GM23338 (cell line): ENCODE measurements around the gene SPATA20. TPM values are rescaled to one million over a fixed set of nuclear protein-coding genes. Genes with fewer than 3 reads are reported as not detected.
A peak's percentile ranks its signal among the peaks of the same experiment; 100 is the strongest.

Experiments
- ATAC-seq: fragments of 200-7000 bp; cut with Tn5 transposase; 3 replicates; pipeline ENCODE4 v1.9.1; 2020
- DNase-seq: peaks from one replicate; pipeline ENCODE4 v3.0.0-alpha.2; 2015; ENCODE audit warnings: low spot score
- H2AFZ ChIP-seq: fragments of 200-600 bp; sonication (generic); 2 replicates; pipeline ENCODE4 v1.8.0; 2016; ENCODE audit warnings: antibody characterized with exemption, mild to moderate bottlenecking, moderate library complexity
- H3F3A ChIP-seq: fragments of 200-600 bp; sonication (generic); replicated peaks from 2 replicates; pipeline ENCODE4 v1.8.0; 2017; ENCODE audit warnings: antibody characterized with exemption, mixed run types, low read depth
- H3K27ac ChIP-seq: fragments of 200-600 bp; sonication (generic); 2 replicates; pipeline ENCODE4 v1.6.1; 2016; ENCODE audit warnings: low read depth
- H3K27me3 ChIP-seq: fragments of 200-600 bp; sonication (generic); 2 replicates; pipeline ENCODE4 v1.8.0; 2016; ENCODE audit warnings: mild to moderate bottlenecking, mixed run types, moderate library complexity; ENCODE audit not compliant: insufficient read depth
- H3K36me3 ChIP-seq: fragments of 200-600 bp; sonication (generic); 2 replicates; pipeline ENCODE4 v1.8.0; 2016; ENCODE audit warnings: mild to moderate bottlenecking; ENCODE audit not compliant: insufficient read depth
- H3K4me1 ChIP-seq: fragments of 200-600 bp; sonication (generic); 2 replicates; pipeline ENCODE4 v1.8.0; 2016; ENCODE audit warnings: mild to moderate bottlenecking, moderate library complexity; ENCODE audit not compliant: insufficient read depth
- H3K4me2 ChIP-seq: fragments of 200-600 bp; sonication (generic); 2 replicates; pipeline ENCODE4 v1.7.1; 2017; ENCODE audit warnings: mixed run types
- H3K4me3 ChIP-seq: fragments of 200-600 bp; sonication (generic); 2 replicates; pipeline ENCODE4 v1.6.1; 2016; ENCODE audit warnings: mixed run types
- H3K79me2 ChIP-seq: fragments of 200-600 bp; sonication (generic); replicated peaks from 2 replicates; pipeline ENCODE4 v1.8.0; 2017; ENCODE audit warnings: mild to moderate bottlenecking; ENCODE audit not compliant: insufficient read depth
- H3K9me2 ChIP-seq: fragments of 200-600 bp; sonication (generic); 2 replicates; pipeline ENCODE4 v1.8.0; 2017; ENCODE audit not compliant: insufficient read depth
- H4K20me1 ChIP-seq: fragments of 200-600 bp; sonication (generic); replicated peaks from 2 replicates; pipeline ENCODE4 v1.8.0; 2017; ENCODE audit warnings: mild to moderate bottlenecking; ENCODE audit not compliant: insufficient read depth
- H3K27ac Mint-ChIP-seq: 2 replicates; pipeline ENCODE4 v1.8.0; 2020; ENCODE audit warnings: inconsistent platforms, mild to moderate bottlenecking, moderate library complexity, mixed read lengths
- H3K27me3 Mint-ChIP-seq: 3 replicates; pipeline ENCODE4 v1.8.0; 2022; ENCODE audit warnings: low read depth, mild to moderate bottlenecking, moderate library complexity, mixed read lengths, inconsistent platforms; ENCODE audit not compliant: insufficient read depth, poor library complexity
- H3K36me3 Mint-ChIP-seq: 3 replicates; pipeline ENCODE4 v1.8.0; 2021; ENCODE audit warnings: low read depth, mild to moderate bottlenecking, inconsistent platforms, moderate library complexity, mixed read lengths
- H3K4me1 Mint-ChIP-seq: 3 replicates; pipeline ENCODE4 v1.8.0; 2020; ENCODE audit warnings: mild to moderate bottlenecking, inconsistent platforms, mixed read lengths
- H3K4me3 Mint-ChIP-seq: 3 replicates; pipeline ENCODE4 v1.8.0; 2021; ENCODE audit warnings: moderate library complexity, mild to moderate bottlenecking, inconsistent platforms, mixed read lengths
- H3K9me3 Mint-ChIP-seq: 3 replicates; pipeline ENCODE4 v1.8.0; 2020; ENCODE audit warnings: moderate library complexity, mild to moderate bottlenecking, inconsistent platforms, mixed read lengths
- JUNB ChIP-seq: IDR thresholded peaks from one replicate; pipeline ENCODE4 v1.6.1; 2016; ENCODE audit warnings: antibody characterized with exemption; ENCODE audit not compliant: unreplicated experiment
- ZNF114 ChIP-seq: fragments of 250-450 bp; sonication (Bioruptor Pico); IDR thresholded peaks from 2 replicates; pipeline ENCODE4 v1.5.0; 2020; ENCODE audit warnings: mild to moderate bottlenecking, moderate library complexity
- ZNF331 ChIP-seq: fragments of 250-450 bp; sonication (Bioruptor Pico); IDR thresholded peaks from 2 replicates; pipeline ENCODE4 v1.5.0; 2020; ENCODE audit warnings: low read depth, mild to moderate bottlenecking, moderate library complexity
- ZNF462 ChIP-seq: fragments of 250-450 bp; sonication (Bioruptor Pico); IDR thresholded peaks from 2 replicates; pipeline ENCODE4 v1.5.0; 2020; ENCODE audit warnings: mild to moderate bottlenecking, moderate library complexity
- polyA plus RNA-seq: library from polyadenylated mRNA; unstranded; fragments of >200 nt; fragmentation: Nextera tagmentation; extraction: Ambion mirVana; gene quantifications from 2 replicates; pipeline ENCODE4 v1.2.1, GENCODE V29; 2016
- total RNA-seq: library from RNA; depleted of rRNA; stranded (reverse); fragments of >200 nt; shearing (Covaris generic); gene quantifications from 2 replicates; pipeline ENCODE4 v1.2.3, GENCODE V29; 2014
- TF ChIP-seq, protein P1 (sequence below), 2 experiments: fragments of 200-600 bp in 1 of 2; sonication (generic) in 1 of 2; conservative IDR thresholded peaks; 2 replicates each; pipeline versions ENCODE4 v1.5.1 to v1.6.1; 2016 to 2017; ENCODE audit warnings: antibody characterized with exemption in 2 of 2, low read depth in 2 of 2, mild to moderate bottlenecking in 2 of 2, moderate library complexity in 1 of 2
- TF ChIP-seq, protein P2 (sequence below): IDR thresholded peaks from 2 replicates; pipeline ENCODE4 v1.6.1; 2016; ENCODE audit warnings: antibody characterized with exemption

The SPATA20 gene
- total and polyA plus RNA-seq, 2 experiments from 2014 or later: 13.8 to 32.7 TPM

DNA sequence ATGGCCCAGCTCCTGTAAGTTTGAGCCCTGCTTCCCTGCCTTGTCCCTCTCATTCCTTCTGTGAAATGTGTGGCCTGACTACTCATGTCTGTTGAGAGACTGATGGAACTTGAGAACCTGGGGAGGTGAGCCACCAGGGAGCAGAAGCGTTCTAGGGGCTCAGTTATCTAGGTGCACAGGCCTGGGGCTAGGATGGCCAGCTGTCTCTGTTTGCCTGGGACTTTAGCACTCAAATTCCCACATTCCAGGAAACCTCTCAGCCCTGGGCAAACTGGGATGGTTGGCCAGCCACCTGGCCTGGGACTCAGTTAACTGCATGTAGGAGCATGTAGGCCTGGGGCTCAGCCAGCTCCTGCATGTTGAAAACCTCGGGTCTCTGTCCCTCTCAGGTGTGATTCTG is 23.8 kb upstream of the SPATA20 start:
- Histone ChIP-seq H3K27ac (no peak overlapping the region), H3K79me2 (no peaks in the 10 kb centered on the region), H3K4me3 (no peak overlapping the region), H4K20me1 (no peaks in the 10 kb centered on the region), H3K27me3 (no peaks in the 10 kb centered on the region), H3K9me2 (no peaks in the 10 kb centered on the region), H3F3A (no peaks in the 10 kb centered on the region), H3K4me2 (no peak overlapping the region), H3K4me1 (no peaks in the 10 kb centered on the region), H3K36me3 (no peaks in the 10 kb centered on the region), H2AFZ (no peak overlapping the region)
- no peak overlapping the region for H3K27ac Mint-ChIP-seq
- H3K27me3 Mint-ChIP-seq: peaks cover 9% of the 10 kb centered on the region
- DNase-seq: no peak
- TF ChIP-seq, protein P1, sequence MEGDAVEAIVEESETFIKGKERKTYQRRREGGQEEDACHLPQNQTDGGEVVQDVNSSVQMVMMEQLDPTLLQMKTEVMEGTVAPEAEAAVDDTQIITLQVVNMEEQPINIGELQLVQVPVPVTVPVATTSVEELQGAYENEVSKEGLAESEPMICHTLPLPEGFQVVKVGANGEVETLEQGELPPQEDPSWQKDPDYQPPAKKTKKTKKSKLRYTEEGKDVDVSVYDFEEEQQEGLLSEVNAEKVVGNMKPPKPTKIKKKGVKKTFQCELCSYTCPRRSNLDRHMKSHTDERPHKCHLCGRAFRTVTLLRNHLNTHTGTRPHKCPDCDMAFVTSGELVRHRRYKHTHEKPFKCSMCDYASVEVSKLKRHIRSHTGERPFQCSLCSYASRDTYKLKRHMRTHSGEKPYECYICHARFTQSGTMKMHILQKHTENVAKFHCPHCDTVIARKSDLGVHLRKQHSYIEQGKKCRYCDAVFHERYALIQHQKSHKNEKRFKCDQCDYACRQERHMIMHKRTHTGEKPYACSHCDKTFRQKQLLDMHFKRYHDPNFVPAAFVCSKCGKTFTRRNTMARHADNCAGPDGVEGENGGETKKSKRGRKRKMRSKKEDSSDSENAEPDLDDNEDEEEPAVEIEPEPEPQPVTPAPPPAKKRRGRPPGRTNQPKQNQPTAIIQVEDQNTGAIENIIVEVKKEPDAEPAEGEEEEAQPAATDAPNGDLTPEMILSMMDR (conservative IDR thresholded peaks at IDR 0.05; ENCODE audit: low read depth in 2 of 2): 0 out of 4 replicates have a peak, but pooled peaks of 1 of the 2 experiments have one; percentile 10
- no peak for TF ChIP-seq ZNF331 (CRISPR knock-in tag)
- H3K9me3 Mint-ChIP-seq: no peaks in the 10 kb centered on the region
- H3K36me3 Mint-ChIP-seq: no peaks in the 10 kb centered on the region
- ATAC-seq: no peak
- H3K4me1 Mint-ChIP-seq: peaks cover 9% of the 10 kb centered on the region
- no peak overlapping the region for H3K4me3 Mint-ChIP-seq

DNA sequence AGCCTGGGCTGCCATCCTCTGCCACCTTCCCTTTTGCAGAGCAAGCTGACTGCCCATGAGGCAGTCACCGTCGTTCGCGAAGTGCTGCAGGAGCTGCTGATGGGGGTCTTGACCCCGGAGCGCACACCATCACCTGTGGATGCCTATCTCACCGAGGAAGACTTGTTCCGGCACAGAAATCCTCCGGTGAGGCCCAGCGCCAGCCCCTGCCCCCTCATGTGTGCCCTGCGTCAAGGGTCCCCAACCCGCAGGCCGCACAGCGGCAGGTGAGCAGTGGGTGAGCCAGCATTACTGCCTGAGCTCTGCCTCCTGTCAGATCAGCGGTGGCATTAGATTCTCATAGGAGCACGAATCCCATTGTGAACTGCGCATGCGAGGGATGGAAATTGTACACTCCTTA is 22.1 kb upstream of the SPATA20 start:
- H2AFZ ChIP-seq: no peak overlapping the region
- no peaks in the 10 kb centered on the region for H3K79me2 ChIP-seq
- H3K4me2 ChIP-seq: no peak overlapping the region
- H3F3A ChIP-seq: no peaks in the 10 kb centered on the region
- DNase-seq (no peak), ATAC-seq (no peak)
- H3K36me3 ChIP-seq: no peaks in the 10 kb centered on the region
- no peaks in the 10 kb centered on the region for H3K27me3 ChIP-seq
- no peak for TF ChIP-seq ZNF331 (CRISPR knock-in tag)
- no peak for TF ChIP-seq JUNB
- no peaks in the 10 kb centered on the region for H3K4me1 ChIP-seq
- Mint-ChIP-seq H3K4me3 (no peak overlapping the region), H3K4me1 (peaks cover 3% of the 10 kb centered on the region; the same call in 1 of the 3 replicates), H3K9me3 (no peaks in the 10 kb centered on the region), H3K27me3 (peaks cover 7% of the 10 kb centered on the region), H3K27ac (no peak overlapping the region), H3K36me3 (no peaks in the 10 kb centered on the region; the same call in 2 of the 3 replicates)
- no peaks in the 10 kb centered on the region for H4K20me1 ChIP-seq
- H3K27ac ChIP-seq: no peak overlapping the region
- no peak overlapping the region for H3K4me3 ChIP-seq
- peaks cover under 1% of the 10 kb centered on the region; the same call in 1 of the 2 replicates for H3K9me2 ChIP-seq

DNA sequence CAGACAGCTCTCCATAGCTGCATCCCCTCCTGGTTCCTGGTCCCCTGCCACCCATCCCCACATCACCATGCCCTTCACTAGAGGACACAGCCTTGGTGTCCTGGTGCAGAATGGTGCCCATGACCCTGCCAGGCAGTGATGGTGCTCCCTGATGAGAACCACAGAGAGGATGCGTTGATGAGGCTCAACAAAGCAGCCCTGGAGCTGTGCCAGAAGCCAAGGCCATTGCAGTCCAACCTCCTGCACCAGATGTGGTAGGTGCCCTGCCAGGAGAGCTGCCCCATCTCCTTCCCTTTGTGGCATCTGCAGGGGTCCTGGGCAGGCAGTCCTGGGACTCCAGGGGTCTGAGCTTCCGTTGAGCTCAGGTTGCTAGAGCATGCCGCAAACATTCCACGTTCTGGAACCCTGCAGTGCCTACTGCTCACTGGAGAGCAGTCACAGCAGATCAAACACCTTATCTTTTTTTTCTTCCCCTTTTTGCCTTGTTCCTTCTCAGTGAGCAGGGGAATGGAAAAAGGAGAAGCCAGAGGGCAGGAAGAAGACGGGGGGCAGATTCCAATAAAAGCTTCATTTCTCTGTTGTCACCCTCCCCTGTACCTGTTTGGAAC is 19.7 kb upstream of the SPATA20 start:
- Mint-ChIP-seq H3K36me3 (no peaks in the 10 kb centered on the region; the same call in 2 of the 3 replicates), H3K9me3 (no peaks in the 10 kb centered on the region), H3K4me3 (no peak overlapping the region), H3K27me3 (peaks cover 16% of the 10 kb centered on the region), H3K27ac (no peak overlapping the region), H3K4me1 (peaks cover 12% of the 10 kb centered on the region; the same call in 2 of the 3 replicates)
- peaks cover 6% of the 10 kb centered on the region for H3K4me1 ChIP-seq
- no peaks in the 10 kb centered on the region for H3F3A ChIP-seq
- ATAC-seq: peak; percentile 44
- no peaks in the 10 kb centered on the region for H3K79me2 ChIP-seq
- no peak overlapping the region for H3K27ac ChIP-seq
- no peak overlapping the region for H3K4me3 ChIP-seq
- no peak for DNase-seq
- H3K36me3 ChIP-seq: no peaks in the 10 kb centered on the region
- peaks cover 3% of the 10 kb centered on the region; the same call in 1 of the 2 replicates for H3K9me2 ChIP-seq
- no peaks in the 10 kb centered on the region for H4K20me1 ChIP-seq
- H2AFZ ChIP-seq: no peak overlapping the region
- no peak overlapping the region for H3K4me2 ChIP-seq
- H3K27me3 ChIP-seq: peaks cover 11% of the 10 kb centered on the region
- TF ChIP-seq, protein P2, sequence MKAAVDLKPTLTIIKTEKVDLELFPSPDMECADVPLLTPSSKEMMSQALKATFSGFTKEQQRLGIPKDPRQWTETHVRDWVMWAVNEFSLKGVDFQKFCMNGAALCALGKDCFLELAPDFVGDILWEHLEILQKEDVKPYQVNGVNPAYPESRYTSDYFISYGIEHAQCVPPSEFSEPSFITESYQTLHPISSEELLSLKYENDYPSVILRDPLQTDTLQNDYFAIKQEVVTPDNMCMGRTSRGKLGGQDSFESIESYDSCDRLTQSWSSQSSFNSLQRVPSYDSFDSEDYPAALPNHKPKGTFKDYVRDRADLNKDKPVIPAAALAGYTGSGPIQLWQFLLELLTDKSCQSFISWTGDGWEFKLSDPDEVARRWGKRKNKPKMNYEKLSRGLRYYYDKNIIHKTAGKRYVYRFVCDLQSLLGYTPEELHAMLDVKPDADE: no peak
- TF ChIP-seq ZNF462 (CRISPR knock-in tag) (no peak), ZNF114 (CRISPR knock-in tag) (no peak), ZNF331 (CRISPR knock-in tag) (no peak)
